Medulla oblongata (tissue), 1 donor: ENCODE results near the gene MGAT5.

ENCODE experiments used
- DNase-seq: peaks from one replicate; pipeline ENCODE4 v3.0.0-alpha.2; 2015; ENCODE audit errors: extremely low spot score

Gene MGAT5

DNA sequence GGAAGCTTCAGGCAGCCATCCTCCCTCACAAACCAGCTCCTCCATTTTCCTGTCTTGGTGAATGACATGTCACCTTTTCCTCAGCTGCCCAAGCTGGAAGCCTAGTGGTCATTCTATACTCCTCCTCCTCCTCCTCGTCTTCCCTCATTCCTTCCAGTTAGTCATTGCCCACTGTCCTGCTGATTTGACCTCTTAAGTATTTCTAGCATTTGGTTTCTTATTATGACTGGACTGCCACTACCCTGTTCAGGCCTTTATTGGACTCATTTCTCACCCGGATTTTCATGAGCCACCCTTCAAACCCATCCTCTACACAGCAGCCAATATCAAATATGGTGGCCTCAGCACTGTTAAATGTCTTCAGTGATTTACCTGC, 21.9 kb upstream of the MGAT5 start:
- DNase-seq, result no peak

DNA sequence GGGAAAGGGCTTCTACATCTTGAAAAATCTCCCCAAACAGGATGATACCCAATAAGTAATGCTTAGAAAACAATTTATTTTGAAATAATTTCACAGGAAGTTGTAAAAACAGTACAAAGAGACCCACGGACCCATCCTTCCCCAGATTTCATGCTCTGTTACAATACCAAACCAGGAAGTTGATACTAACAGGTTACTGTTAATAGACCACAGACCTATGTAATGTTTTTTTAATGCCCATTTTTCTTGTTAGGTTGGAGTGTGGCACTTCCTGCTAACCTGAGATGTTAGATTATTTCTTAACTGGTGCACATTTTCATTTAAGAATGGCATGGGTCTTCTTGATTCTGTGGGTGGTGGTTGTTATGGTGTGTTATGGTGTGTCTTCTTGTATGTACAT, 21.4 kb upstream of the MGAT5 start:
- DNase-seq, result no peak

DNA sequence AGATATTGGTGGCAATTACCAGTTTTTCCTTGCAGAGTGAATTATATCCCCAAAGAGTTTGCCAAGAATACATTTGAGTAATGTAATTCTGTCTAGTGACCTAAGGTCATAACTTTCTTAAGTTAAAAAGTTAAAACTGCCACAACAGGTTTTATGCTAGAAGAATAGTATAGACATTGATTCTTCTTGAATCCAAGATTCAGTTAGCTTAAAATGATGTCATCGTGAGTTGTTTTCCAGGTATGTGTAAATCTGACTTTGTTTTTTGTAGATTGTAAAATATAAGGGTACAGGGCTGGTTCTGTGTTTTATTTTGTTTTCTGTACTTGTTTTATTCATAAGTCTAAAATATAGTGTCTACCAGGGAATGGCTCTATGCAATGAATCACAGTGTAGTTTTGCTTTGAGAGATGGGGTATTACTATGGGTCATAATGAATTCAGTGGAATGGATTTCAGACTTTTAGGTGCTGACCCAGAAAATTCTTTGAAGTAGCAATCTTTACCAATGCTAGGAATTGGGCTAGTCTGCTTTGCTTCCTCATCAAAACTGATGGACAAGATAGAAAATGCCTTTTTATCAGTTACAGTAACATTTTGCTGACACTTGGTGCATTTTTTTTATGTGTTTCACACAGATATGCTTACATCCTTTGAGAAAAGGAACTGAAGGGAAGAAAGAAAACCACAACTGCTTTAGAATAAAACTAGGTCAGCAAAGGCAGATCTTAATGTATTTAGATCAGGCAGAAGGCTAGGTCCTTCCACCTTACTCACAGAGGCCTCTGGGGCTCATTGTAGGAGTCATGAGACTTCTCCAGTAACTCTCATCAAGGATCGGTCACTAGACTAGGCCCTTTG, 20.8 kb upstream of the MGAT5 start:
- peak; percentile 29 for DNase-seq

DNA sequence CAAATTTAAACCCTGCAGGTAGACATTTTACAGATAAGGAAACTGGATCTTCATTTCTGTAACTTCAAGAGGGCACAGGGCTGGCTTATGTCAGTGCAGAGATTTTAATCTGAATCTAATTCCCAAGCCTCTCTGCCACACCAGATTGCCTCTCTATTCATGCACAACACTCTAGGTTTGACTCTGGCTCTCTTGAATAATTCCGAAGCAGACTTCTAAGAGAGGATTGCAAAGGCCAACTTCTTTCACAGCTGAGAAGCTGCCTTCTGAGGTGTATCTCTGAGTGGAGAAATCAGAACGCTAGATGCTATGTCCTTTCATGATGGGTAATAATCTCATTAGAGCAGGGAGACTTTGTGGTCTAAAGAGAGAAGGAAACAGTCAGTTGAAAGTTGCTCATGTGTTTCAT, 20.1 kb upstream of the MGAT5 start:
- DNase-seq, result no peak

DNA sequence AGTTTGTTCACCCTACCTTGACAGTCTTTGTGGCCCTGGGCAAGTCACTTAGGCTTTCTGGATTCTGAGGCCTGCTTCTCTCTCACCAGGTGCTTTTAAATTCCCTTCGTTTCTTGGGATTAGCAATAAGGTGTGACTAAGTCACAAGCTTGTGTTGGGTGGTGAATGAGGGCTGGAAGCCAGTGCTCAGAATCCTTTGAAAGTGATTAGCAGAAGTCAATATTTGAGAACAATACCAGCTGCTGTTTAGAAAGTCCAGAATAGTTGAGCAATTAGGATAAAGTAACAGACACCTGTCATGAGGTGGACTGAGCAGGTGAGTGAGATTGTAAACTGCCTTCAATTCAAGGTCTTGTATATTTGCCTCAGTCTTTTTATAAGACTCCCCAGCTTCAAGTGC, 19.3 kb upstream of the MGAT5 start:
- DNase-seq, result no peak

DNA sequence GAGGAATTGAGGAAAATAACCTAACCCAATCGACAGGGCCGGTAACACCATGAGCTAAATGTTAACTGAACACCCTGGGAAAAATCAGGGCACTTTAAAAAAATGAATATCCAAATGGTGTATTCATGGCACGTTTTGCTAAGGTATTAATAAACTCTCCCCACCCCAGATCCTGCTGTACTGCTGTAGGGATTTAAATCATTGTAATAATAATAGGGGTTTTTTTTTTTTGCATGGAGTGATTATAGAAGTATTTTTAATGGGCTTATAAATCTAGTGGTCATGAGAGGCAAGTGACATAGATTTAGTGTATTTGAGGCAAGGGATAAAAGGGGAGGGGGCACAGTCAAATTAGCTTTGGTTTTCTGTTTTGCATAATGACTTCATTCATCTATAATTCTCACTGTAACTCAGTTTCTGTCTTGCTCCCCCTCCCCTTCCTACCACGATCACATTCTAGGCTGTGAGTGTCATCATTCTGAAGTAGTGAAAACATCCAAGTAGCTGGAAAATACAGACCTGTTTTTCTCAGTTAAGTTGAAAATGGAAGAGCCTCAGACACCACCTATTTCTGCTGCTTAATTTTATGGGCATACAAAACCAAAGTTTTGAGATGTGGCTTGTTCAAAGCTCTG, 18.2 kb upstream of the MGAT5 start:
- DNase-seq, result no peak

DNA sequence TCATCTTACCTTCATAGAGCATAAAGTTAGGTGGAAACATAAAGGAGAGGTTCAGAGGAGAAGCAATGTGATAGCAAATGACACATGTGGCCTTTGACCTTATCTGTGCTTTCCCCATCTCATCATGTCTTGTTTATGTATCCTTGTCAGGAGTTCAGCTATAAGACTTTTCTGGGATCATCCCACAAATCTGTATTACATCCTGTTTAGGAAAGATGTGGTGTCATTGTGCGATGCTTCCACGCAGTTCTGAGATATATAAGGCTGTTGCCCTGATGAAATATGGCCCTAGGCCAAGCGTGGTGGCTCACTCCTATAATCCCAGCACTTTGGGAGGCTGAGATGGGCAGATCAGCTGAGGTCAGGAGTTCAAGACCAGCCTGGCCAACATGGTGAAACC, 15.5 kb upstream of the MGAT5 start:
- DNase-seq, result no peak

DNA sequence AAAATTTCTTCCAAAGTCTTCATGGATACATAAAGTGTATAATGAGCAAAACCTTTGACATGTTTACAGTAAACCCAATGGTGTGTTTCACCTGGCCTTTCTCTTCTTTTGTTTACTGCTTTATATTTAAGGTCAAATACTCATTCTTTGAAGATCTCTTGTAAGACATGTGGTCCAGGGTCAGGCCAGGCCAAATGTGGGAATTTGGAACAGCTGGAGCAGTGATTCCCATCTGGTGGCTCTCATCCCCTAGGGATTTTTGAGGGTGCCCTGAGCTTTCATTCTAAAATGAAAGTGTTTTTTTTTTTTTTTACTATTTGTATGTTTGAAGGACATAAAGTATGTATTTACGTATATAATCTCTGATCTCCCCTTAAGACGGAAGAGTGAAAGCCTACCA, 13.8 kb upstream of the MGAT5 start:
- DNase-seq, result no peak

DNA sequence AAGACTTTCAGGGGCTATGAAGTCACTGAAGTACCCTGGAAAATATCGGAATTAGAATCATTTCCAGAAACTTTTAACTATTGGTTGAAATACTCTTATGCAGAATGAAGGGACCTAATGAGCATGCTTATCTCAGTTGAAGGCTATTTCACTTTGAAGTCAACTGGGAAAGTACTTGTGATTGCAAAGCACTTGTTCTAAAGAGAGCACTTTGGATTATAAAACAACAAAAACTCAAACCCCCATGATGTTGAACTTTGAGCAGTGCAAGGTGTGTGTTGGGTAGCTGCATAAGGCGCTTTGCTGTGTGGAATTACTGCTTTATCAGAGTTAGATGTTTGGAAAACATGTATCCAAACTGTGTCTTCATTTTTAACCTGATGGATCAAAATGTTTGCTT, 12.0 kb upstream of the MGAT5 start:
- no peak for DNase-seq

DNA sequence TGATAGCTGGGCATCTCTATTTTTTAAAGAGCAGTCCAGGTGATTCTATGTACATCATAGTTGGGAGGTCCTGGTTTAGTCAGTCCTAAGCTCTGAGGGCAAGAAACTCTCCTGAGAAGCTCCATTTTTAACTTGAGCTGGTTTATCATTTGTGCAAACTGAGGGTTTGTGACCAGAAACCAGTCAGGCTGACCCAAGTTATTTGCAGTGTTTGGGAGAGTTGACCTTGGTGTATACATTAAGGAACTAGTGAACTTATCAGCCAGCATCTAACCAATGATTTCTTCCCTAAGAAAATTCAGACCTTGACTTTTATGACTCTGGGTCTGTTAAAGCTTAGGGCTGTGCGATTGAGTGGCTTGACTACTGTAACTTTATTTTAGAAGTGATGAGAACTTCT, 10.6 kb upstream of the MGAT5 start:
- no peak for DNase-seq

DNA sequence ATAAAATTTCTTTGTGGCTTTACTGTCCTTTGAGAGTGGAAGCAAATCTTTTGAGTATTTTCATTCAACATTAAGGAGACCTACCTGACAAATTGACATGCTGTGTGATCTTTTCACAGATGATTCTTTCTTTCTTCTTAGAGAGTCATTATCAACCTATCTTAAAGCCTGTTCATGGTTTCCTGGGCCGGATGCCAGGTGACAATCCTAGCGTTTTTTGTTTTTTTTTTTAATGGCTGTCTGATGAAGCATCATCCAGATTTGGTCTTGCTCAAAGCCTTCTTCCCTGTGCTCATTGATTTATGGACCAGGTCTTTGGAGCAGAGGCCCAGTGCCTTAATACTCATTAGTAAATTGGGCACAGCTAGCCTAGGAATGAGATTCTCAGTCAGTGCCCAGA, 9.8 kb upstream of the MGAT5 start:
- DNase-seq, result no peak

DNA sequence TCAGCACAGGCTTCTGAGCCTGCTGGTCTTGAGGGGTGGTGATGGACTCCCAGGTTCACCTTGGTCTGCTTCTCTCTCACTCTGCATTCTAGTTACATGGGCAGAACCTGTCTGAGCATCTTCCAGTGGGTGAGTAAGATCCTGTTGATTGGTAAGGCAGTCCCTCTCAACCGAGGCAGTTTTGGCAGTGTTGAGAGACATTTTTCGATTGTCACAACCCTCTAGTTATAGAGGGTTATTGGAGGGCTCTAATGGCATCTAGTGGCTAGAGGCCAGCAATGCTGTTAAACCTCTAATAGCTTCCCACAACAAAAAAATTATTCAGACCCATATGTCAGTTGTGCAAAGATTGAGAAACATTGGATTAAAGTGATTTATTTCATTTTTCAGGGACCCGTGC, 9.3 kb upstream of the MGAT5 start:
- DNase-seq, result no peak

DNA sequence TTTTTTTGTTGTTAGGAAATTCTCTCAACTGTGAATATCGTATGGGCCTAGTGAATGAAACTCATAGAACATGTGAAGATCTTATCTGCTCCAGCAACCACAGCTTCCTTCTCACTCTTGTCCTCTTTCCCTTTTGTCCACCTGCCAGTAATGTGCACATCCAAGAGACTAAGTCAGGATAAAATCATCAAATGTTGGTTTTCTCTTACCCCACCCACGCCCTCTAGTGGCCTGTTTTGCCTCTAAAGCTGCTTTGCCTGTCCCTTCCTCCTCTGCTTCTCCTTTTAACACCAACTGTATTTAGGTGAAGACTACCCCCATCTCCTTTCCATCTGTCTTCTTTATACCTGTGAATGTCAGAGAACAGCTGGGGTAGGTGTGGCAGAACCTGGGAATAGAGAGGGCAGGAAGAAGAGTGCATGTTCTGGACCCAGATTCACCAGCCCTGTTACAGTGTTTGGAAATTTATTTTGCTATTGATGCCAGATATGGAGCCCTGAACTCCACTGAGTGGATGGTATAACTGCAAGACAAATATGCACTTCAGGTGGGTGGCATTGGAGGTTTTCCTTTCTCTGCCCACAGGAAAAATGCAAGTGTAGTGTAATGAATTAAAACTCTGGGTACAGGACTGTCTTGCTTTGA, 8.4 kb upstream of the MGAT5 start:
- DNase-seq, result peak; percentile 91

DNA sequence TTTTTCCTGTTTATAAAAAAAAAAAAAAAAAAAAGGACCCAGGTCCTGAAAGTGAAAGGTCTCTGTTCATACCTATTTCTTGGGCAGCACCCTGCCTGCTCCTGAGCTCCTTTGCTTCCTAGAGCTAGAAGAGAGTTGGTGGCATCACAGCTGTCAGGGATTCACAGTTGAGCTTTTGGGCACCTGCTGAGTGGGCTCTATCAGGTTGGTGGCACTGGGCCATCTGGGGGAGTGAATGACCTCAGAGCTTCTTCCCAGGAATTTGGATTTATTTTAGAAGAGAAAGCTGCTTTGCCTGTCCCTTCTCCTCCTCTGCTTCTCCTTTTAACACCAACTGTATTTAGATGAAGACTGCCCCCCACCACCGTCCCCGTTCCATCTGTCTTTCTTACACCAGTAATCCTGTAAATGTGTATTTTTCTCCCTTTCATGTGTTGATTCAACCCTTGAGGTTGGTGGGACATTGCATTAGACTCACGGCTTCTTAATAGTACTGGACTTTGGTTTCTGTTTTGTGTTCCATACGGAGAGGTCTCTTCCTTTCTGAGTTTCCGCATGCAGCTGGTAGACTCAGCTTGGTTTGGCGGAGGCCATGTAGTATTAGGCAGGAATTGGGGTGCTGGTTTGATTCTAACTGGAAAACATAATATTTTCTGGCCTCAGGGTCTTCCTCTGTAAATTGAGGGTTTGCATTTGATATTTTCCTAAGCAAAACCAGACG, 7.6 kb upstream of the MGAT5 start:
- DNase-seq, result no peak

DNA sequence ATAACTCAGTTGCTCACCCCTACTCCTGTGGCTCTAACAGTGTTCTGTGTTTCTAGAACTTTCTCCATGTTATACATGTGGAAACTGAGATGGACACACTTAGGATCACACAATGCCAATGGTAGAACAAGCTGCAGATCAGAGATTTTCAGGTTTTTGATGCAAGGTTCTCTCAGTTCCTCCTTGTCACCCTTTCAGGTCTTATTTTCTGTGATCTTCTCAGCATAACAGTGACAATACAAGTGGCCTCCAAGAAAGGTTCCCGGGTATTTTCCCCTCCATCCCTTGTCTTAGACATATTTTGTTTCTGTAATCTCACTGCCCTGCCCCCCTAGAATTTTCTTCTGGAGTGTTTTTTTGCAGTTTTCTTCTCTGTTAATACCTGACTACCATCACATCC, 6.2 kb upstream of the MGAT5 start:
- DNase-seq, result no peak

DNA sequence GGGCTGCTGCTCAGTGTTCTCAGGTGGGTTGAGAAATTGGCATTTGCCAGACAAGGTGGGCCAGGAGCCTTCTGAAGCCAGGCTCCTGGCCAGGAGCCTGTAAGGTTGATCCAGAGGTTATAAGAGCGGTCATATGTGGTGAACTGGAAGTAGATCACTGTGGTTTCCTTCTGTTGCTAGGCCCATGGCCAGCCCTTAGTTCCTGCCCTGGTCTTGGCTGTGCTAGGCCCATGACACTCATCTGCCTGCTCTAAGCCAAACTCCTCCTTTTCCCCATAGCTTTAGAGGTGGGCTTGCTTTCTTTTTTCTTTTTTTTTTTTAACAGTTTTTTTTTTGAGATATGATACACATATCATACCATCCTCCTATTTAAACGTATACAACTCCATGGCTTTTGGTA, 5.0 kb upstream of the MGAT5 start:
- DNase-seq, result no peak

DNA sequence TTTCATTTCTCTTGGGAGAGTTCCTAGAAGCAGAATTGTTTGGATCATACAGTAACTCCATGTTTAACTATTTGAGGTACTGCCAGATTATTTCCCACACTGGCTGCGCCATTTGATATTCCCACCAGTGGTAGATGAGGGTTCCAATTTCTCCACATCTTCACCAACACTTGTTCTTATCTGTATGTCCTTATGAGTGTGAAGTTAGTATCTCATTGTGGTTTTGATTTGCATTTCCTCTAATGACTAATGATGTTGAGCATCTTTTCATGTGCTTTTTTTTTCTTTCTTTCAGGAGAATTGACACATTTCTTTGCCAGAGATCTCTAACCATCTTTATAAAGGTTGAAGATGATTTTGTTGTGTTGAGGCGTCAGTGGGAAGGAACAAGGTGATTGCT, 4.1 kb upstream of the MGAT5 start:
- no peak for DNase-seq

DNA sequence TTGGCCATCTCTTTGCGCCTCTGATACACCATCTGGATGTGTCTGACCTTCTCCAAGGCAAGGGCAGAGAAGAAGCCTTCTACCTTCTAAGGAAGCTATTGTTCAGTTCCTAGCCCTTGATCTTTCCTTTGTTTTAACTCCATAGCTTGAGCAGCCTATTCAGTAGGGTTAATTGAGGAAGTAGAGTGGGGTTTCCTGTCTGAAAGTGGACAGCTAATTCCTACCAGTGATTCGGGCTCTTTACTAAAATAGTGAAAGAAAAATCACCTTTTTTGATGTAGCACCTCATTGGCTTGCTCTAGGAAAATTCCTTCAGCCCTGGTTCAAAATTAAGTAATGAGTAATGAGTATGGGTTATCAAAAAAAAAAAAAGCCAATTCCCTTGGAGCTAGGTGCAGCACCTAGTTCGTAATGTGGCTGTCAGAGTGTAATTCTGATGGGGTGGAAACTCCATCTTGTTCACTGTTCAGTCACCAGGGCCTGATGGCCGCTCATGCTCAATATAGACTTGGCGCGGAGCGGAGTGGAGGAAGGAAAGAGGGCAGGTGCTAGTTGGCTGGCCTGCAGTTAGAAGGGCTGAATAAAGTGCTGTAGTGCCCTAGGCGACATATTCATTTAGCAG, 2.9 kb upstream of the MGAT5 start:
- no peak for DNase-seq

DNA sequence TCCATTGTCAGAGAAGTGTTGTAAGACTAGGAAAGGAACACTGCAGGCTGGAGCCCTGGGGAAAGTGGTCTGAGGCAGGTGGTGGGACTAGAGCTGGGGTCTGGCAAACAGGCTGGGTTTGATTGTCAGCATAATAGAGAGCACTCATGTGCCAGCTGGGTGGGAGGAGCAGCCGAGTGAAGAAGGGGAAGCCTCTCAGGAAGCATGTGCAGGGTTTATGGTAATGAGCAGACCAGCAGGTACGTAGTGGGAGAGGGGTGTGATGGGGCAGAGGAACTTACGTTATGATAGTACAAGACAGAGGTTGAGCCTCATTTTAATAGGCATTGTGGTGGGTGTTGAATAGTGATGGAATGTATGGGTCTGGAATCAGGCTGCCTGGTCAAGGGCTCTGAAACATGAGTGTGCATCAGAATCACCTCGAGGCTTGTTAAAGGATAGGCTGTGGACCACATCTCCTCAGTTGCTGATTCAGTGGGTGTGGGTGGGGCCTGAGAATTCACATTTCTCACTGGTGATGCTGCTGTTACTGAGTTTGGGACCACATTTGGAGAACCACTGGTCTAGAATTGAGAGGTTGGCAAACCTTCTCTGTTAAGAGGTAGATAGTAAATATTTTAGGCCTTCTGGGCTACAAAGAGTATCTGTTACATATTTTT, 1.7 kb upstream of the MGAT5 start:
- no peak for DNase-seq

DNA sequence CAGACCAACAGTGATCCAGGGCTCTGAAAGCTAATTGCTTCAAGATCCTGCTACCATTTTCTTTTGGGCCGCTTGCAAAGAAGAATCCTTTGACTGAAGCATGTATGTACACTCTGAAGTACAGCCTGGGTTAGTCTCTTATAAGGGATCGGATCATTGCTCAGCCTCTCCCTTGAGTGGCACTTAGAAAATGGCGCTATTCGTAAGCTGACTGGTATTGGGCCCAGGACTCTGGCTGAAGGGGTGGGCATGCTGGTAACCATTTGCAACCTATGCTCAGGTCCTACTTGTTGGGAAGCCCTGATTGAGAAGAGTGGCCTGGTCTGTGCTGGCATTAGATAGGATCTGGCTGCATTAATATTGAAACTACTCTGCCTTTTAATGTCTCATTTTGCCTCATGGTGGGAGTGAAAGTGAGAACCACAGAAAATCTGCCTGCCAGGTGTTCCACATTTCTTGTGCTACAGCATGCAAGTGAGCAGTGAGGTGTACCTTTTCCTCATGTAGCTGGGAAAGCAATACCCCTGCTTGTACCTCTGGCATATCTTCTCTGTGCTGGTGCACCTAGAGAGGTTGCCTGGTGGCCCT, 661 bp upstream of the MGAT5 start:
- no peak for DNase-seq

DNA sequence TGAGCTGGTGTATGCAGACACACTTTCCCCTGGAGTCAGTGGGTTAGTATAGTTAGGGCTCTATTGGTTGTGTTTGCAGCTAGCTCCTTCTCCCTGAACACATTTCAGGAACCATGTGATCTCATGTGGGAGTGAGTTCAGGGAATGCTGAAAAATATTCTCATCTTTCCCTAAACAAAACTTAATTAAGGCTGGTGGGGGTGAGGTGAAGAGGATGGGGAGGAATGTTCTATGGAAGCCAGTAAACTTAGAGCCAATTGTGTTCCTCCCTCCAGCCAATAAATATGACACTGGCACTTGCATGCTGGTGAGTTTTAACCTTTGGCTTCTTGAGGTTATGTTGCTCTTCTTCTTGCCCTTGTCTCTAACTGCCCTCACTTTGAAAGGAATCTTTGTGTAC, 952 bp downstream of the MGAT5 start:
- DNase-seq, result no peak
